Measurements from ENCODE around the gene MYO6.

MYO6 gene

GRCh38 chr6:75762063-75762462, 13.0 kb downstream of the MYO6 start:
- no peak for DNase-seq (ENCODE audit: low read depth)
- TF ChIP-seq CTCF (IDR thresholded peaks at IDR 0.05; ENCODE audit: control insufficient read depth, extremely low read depth, insufficient read depth): no peak
- no peak overlapping the region for H3K4me3 ChIP-seq (ENCODE audit: low read depth, low read length)

- DNase-seq (ENCODE audit: low read depth): no peak
- H3K4me3 ChIP-seq (ENCODE audit: low read depth, low read length): no peak overlapping the region
- TF ChIP-seq CTCF (IDR thresholded peaks at IDR 0.05; ENCODE audit: control insufficient read depth, extremely low read depth, insufficient read depth): no peak
Measured at GRCh38 chr6:75766387-75766786, 17.3 kb downstream of the MYO6 start.

DNA sequence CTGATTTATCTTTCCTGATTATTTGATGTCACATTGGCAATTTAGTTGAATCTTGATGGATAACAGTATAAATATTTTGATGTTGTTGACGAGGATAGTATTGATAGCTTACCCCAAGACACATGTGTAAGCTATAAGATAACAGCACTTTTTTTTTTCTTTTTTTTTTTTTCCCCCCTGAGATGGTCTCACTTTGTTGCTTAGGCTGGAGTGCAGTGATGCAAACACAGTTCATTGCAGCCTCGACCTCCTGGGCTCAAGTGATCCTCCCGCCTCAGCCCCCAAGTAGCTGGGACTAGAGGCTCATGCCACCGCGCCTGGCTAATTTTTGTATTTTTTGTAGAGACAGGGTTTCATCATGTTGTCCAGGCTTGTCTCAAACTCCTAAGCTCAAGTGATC, 21.8 kb downstream of the MYO6 start:
- no peak for TF ChIP-seq CTCF (IDR thresholded peaks at IDR 0.05; ENCODE audit: control insufficient read depth, extremely low read depth, insufficient read depth)
- no peak overlapping the region for H3K4me3 ChIP-seq (ENCODE audit: low read depth, low read length)
- DNase-seq (ENCODE audit: low read depth): no peak

DNA sequence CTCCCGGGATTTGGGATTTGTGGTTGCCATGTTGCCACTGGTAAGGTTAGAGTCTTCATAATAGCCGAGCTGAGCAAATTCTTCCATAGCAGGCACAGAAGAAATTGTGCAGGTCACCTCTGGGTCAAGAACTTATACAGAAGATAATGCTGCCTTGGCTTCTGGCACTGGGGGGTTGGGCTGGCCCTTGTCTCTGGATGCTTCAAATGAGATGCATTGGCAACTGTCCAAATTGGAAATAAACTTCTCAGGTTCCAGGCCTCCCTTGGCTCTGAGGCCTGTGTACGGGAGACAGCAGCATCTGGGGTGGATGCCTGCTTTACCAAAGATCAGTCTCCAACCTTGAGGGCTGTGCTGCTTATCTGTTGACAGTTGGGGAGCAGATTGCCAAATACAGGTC, 26.2 kb downstream of the MYO6 start:
- DNase-seq (ENCODE audit: low read depth): no peak
- TF ChIP-seq CTCF (IDR thresholded peaks at IDR 0.05; ENCODE audit: control insufficient read depth, extremely low read depth, insufficient read depth): no peak
- H3K4me3 ChIP-seq (ENCODE audit: low read depth, low read length): no peak overlapping the region

- no peak for TF ChIP-seq CTCF (IDR thresholded peaks at IDR 0.05; ENCODE audit: control insufficient read depth, extremely low read depth, insufficient read depth)
- DNase-seq (ENCODE audit: low read depth): no peak
- H3K4me3 ChIP-seq (ENCODE audit: low read depth, low read length): no peak overlapping the region
Measured at GRCh38 chr6:75776461-75776860, 27.4 kb downstream of the MYO6 start.

DNA sequence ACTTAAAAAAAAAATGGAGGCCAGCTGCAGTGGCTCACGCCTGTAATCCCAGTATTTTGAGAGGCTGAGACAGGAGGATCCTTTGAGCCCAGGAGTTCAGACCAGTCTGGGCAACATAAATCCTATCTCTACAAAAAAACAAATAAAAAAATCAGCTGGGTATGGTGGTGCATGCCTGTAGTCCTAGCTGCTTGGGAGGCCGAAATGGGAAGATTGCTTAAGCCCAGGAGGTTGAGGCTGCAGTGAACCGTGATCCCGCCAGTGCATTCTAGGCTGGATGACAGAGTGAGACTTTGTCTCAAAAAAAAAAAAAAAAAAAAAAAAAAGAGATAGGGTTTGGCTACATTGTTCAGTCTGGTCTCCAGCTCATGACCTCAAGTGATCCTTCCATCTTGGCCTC, 29.7 kb downstream of the MYO6 start:
- no peak for DNase-seq (ENCODE audit: low read depth)
- no peak overlapping the region for H3K4me3 ChIP-seq (ENCODE audit: low read depth, low read length)
- TF ChIP-seq CTCF (IDR thresholded peaks at IDR 0.05; ENCODE audit: control insufficient read depth, extremely low read depth, insufficient read depth): no peak

- DNase-seq (ENCODE audit: low read depth): no peak
- H3K4me3 ChIP-seq (ENCODE audit: low read depth, low read length): no peak overlapping the region
- no peak for TF ChIP-seq CTCF (IDR thresholded peaks at IDR 0.05; ENCODE audit: control insufficient read depth, extremely low read depth, insufficient read depth)
Measured at GRCh38 chr6:75786152-75786551, 37.1 kb downstream of the MYO6 start.

Data from LNCaP clone FGC (cell line).